GM13977 (cell line): ENCODE results near the gene RALGAPA2.

ENCODE experiments used
- DNase-seq: peaks from one replicate; pipeline ENCODE4 v3.0.0; 2012; ENCODE audit warnings: low spot score
- in situ Hi-C: fragments of 300-500 bp; cut with MboI; formaldehyde crosslinking; loops from one replicate; pipeline ENCODE4 v1.12.0; 2022; ENCODE audit warnings: low sequenced_read_pairs, low pct_unique_long_range_greater_than_20kb, mixed read lengths, inconsistent platforms; ENCODE audit not compliant: unreplicated experiment
- TF ChIP-seq, protein P1 (sequence below): IDR thresholded peaks from 2 replicates; pipeline ENCODE4 v1.5.1; 2012; ENCODE audit warnings: mild to moderate bottlenecking, control low read depth; ENCODE audit not compliant: insufficient read depth; ENCODE audit errors: extremely low read depth, missing control alignments

RALGAPA2 gene

DNA sequence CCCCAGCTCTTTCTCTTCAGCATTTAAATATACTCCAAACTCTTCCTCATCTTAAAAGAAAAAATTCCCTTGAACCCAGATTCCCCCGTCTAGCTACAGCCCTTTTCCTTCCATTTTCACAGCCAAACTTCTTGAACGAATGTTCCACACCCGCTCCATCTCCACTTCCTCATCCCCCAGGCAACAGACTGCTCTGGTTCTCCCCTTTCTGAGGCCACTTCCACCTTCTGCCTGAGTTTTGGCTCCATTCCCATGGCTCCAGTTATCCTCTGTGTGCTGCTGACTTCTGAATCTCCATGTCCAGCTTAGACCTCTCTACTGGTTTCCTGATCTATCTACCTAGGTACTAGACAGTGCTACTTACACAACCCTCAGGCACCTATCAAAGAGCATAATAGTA, 106.4 kb downstream of the RALGAPA2 start:
- TF ChIP-seq, protein P1, sequence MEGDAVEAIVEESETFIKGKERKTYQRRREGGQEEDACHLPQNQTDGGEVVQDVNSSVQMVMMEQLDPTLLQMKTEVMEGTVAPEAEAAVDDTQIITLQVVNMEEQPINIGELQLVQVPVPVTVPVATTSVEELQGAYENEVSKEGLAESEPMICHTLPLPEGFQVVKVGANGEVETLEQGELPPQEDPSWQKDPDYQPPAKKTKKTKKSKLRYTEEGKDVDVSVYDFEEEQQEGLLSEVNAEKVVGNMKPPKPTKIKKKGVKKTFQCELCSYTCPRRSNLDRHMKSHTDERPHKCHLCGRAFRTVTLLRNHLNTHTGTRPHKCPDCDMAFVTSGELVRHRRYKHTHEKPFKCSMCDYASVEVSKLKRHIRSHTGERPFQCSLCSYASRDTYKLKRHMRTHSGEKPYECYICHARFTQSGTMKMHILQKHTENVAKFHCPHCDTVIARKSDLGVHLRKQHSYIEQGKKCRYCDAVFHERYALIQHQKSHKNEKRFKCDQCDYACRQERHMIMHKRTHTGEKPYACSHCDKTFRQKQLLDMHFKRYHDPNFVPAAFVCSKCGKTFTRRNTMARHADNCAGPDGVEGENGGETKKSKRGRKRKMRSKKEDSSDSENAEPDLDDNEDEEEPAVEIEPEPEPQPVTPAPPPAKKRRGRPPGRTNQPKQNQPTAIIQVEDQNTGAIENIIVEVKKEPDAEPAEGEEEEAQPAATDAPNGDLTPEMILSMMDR, result no peak
- in situ Hi-C loops, result no loop called here
- DNase-seq, result no peak

DNA sequence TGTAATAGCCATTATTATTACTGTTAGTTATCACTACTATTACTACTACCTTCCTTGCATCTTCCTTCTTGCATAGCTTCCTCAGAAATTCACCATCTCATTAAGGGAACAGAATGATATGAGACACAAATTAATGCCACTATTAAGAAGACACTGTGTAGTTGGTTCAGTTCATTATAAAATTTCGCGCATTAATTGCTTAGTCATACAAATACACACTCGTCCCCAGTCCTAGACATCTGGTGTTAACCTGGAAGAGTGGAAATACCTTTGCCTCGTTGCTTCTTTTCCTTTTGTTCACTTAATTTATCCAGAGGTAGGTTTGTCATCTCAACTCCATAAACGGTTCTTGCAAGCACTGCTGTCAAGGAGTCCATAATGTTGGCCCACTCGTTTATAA, 107.5 kb downstream of the RALGAPA2 start:
- in situ Hi-C loops, result no loop called here
- TF ChIP-seq, protein P1, result no peak
- no peak for DNase-seq

DNA sequence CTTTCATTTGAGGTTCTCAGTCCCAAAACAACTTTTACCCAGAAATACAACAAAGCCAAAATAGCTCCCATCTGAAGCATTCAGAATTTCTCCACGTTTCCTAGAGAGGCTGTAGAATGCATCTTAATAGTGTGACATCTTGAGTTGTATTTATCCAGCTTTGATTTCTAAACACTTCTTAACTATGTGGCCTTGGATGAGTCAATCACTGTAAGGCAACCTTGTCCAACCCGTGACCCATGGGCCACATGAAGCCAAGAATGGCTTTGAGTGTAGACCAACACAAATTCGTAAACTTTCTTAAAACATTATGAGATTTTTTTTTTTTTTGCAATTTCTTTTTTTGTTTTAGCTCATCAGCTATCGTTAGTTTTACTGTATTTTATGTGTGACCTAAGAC, 108.1 kb downstream of the RALGAPA2 start:
- in situ Hi-C loops, result no loop called here
- DNase-seq, result no peak
- TF ChIP-seq, protein P1, result no peak

DNA sequence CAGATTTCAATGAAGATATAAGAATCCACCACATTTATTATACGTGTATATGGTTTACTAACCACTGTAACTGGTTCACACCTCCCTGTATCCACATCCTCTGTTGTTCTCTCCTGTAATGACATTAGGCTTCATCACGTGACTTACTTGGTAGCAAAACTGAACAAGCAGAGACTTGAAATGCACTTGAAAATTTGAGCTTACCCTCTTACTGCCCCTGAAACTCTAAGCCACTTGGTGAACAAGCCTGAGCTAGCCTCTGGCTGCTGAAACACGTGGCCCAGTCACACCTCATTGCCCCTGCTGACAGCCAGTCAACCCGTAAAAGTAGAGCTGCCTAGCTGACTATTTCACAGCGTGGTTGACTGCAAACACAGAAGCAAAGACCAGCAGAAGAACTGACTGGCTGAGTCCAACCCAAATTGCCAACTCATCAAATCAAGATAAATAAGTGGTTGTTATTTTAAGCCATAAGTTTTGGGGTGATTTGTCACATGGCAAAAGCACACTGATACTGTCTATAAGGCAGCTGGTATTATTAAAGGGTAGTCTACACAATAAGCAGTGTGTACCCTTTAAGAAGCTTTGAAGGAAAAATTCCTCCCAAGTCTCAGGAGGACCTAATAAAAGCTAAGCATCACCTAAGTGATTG, 109.0 kb downstream of the RALGAPA2 start:
- DNase-seq, result peak; percentile 79
- TF ChIP-seq, protein P1, result no peak
- in situ Hi-C loops, result no loop called here

DNA sequence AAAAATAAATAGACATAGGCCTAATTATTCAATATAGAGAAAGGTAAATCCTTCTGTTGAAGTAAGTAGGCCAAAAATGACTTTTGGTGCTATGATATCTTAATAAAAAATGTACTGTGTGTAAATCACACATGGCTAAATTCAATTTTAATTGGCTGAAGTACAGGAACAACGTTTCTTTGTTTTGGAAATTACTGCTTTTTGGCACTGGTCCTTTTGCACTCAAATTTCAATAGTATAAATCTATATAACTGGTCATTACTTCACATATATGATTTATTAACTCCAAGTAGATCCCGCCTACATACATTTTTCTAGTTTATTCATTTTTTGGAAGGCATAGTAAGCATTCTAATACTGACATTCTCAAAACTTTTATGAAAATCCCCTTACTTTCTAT, 114.5 kb downstream of the RALGAPA2 start:
- DNase-seq, result no peak
- TF ChIP-seq, protein P1, result no peak
- in situ Hi-C loops, result no loop called here

DNA sequence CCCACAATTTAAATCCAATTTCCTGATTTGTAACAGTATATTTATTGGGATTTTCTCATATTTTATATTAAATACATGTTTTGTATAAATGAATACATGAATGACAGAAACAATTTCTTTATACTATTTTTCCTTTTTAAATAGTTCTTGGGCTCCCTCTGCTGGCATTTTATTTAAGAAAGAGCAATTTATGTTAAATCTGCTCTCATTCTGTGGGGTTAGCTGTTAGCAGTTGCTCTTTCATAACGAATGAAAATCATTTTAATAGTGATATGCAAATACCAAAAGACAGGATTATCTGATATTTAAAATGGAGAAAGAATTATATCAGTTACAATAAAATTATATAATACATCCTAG, 118.3 kb downstream of the RALGAPA2 start:
- in situ Hi-C loops, result no loop called here
- peak; percentile 17 for DNase-seq
- TF ChIP-seq, protein P1, result peak; percentile 22

DNA sequence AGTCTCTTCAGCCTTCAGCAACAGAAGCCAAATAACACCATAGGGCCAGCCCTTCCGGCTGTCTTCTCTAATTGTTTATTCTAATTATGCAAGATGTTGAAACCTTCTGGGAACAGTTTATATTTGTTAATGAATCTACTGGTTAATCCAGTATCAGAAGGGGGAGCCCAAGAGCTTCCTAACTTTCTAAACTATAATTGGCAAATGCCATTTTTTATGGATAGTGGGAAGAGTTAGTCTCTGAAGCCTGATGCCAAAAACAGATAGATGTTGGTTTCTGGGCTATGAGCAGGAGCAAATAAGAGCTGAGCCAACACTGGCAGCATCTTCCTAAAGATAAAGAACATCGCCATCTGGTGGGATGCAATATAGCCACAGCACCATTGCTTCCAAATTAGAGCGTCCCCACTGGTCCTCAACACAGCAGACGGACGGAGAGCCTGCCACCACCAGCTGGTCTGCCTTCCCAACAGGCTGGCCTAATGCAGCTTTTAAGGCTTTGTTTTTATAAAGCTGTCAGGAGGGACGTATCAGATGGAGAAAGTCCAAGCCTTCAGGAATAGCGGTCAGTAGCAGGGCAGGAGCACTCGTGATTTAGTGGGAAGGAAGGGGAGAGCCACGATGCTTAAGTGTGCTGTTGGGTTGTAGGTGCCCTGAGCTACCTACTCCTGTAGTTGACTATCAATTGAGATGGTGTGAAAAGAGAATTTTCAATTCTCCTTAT, 118.8 kb downstream of the RALGAPA2 start:
- in situ Hi-C loops, result no loop called here
- TF ChIP-seq, protein P1, result peak; percentile 54
- DNase-seq, result peak; percentile 36
